ENCODE measurements around the gene SH3GLB2.

DNA sequence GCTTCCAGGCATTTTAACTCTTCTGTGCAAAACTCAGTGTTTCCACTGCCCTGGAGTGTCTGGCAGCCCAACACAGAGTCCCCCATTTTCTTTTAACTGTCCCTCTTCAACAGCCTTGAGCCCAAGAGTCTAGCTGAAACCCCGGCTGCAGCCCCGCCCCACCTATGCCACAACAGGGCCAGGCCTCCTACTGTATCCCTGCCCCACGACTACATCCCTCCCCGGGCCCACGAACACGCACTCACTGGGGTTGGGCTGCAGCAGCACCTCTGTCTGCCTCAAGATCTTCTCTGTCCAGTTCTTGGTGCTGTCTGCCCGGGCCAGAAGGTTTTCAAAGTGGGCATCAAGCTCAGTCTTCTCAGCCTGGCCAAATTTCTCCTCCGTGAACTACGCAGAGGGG is 6.1 kb downstream of the SH3GLB2 start:
- TF ChIP-seq, protein P1, sequence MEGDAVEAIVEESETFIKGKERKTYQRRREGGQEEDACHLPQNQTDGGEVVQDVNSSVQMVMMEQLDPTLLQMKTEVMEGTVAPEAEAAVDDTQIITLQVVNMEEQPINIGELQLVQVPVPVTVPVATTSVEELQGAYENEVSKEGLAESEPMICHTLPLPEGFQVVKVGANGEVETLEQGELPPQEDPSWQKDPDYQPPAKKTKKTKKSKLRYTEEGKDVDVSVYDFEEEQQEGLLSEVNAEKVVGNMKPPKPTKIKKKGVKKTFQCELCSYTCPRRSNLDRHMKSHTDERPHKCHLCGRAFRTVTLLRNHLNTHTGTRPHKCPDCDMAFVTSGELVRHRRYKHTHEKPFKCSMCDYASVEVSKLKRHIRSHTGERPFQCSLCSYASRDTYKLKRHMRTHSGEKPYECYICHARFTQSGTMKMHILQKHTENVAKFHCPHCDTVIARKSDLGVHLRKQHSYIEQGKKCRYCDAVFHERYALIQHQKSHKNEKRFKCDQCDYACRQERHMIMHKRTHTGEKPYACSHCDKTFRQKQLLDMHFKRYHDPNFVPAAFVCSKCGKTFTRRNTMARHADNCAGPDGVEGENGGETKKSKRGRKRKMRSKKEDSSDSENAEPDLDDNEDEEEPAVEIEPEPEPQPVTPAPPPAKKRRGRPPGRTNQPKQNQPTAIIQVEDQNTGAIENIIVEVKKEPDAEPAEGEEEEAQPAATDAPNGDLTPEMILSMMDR (conservative IDR thresholded peaks at IDR 0.05; ENCODE audit: low read depth in 2 of 2), result no peak
- TF ChIP-seq, protein P2, sequence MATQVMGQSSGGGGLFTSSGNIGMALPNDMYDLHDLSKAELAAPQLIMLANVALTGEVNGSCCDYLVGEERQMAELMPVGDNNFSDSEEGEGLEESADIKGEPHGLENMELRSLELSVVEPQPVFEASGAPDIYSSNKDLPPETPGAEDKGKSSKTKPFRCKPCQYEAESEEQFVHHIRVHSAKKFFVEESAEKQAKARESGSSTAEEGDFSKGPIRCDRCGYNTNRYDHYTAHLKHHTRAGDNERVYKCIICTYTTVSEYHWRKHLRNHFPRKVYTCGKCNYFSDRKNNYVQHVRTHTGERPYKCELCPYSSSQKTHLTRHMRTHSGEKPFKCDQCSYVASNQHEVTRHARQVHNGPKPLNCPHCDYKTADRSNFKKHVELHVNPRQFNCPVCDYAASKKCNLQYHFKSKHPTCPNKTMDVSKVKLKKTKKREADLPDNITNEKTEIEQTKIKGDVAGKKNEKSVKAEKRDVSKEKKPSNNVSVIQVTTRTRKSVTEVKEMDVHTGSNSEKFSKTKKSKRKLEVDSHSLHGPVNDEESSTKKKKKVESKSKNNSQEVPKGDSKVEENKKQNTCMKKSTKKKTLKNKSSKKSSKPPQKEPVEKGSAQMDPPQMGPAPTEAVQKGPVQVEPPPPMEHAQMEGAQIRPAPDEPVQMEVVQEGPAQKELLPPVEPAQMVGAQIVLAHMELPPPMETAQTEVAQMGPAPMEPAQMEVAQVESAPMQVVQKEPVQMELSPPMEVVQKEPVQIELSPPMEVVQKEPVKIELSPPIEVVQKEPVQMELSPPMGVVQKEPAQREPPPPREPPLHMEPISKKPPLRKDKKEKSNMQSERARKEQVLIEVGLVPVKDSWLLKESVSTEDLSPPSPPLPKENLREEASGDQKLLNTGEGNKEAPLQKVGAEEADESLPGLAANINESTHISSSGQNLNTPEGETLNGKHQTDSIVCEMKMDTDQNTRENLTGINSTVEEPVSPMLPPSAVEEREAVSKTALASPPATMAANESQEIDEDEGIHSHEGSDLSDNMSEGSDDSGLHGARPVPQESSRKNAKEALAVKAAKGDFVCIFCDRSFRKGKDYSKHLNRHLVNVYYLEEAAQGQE (IDR thresholded peaks at IDR 0.05; ENCODE audit: unreplicated experiment), result no peak
- no peak for TF ChIP-seq EZH2phosphoT487 (IDR thresholded peaks at IDR 0.05; ENCODE audit: unreplicated experiment)
- no peak for TF ChIP-seq ZNF331 (CRISPR knock-in tag; IDR thresholded peaks at IDR 0.05; ENCODE audit: low read depth)
- TF ChIP-seq POLR2AphosphoS5 (IDR thresholded peaks at IDR 0.05; ENCODE audit: low read depth), result no peak
- TF ChIP-seq EZH2 (IDR thresholded peaks at IDR 0.05; ENCODE audit: low read depth, unreplicated experiment), result no peak
- no peak for TF ChIP-seq NANOG (IDR thresholded peaks at IDR 0.05; ENCODE audit: borderline replicate concordance)
- TF ChIP-seq ZNF114 (CRISPR knock-in tag; IDR thresholded peaks at IDR 0.05), result no peak
- TF ChIP-seq JUNB (IDR thresholded peaks at IDR 0.05; ENCODE audit: unreplicated experiment), result no peak
- no peak for TF ChIP-seq CREB1 (CRISPR knock-in tag; IDR thresholded peaks at IDR 0.05; ENCODE audit: low read depth)
